ENCODE measurements around the gene MAP4.
"Not testable (repeated sequence)": the region's sequence is repeated elsewhere in the genome, so short reads cannot be mapped to it uniquely, and the experiment has no call there.

MAP4 gene

DNA sequence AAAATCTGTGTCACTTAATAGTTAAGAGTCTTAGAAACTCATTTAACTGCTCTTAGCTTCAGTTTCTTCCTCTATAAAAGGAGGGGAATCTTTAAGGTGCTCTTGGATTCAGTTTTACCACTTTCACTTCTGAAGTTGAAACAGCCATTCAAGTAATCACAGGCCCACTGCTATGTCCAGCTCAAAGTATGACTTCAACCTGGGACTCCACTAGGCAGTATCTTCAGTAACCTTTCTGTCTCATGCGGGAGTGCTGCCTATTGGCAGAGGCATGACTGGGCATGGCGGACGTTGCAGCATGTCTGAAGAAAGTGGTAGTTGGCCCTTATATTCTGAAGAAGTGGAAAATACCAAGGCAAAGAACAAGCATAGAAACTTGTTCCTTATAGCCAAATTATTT, 121.0 kb downstream of the MAP4 start:
- H3K9me3 ChIP-seq (ENCODE audit: low read length), result peaks cover 2% of the 10 kb centered on the region
- no peaks in the 10 kb centered on the region for H3K27me3 ChIP-seq (ENCODE audit: insufficient read depth, low read length)
- no peak overlapping the region for H3K4me3 ChIP-seq (ENCODE audit: low read length)
- H2AFZ ChIP-seq (ENCODE audit: low read depth, low read length), result no peak overlapping the region
- peaks cover 52% of the 10 kb centered on the region for H3K4me1 ChIP-seq (ENCODE audit: insufficient read depth, low read length)
- peaks cover 3% of the 10 kb centered on the region for H3K36me3 ChIP-seq (ENCODE audit: insufficient read depth, low read length)

DNA sequence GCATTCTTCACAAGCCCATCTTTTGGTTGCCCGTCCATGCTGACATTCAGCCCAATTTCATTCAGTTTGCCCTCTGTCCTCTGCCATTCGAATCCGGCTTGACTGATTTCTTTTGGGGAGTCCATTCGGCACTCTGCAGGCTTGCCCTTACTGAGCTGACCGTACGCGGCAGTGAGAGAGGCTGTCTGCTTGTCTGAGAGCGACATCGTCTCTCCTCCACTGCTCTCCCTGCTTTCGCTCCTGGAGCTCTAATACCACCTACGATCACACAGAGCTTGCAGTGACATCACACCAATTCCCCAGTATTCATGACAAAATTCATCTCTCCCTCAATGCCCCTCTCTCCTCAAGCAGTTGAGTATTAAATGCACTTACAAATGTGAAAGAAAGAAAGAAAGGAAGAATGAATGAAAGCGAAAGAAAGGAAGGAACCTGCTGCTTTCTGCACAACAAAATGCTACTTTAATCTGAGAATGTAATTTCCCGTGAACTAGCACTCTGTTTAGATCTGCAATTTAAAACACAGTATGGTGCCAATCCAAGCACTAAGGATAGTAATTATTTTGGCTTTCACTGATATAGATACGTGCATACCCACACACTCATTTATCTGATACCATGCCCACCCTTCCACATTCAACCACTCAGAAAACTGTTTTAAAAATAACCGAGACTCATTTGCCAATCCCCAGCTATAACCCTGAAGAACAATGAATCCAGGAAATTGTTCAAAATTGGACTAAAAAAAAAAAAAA, 123.8 kb downstream of the MAP4 start:
- no peak overlapping the region for H3K4me3 ChIP-seq (ENCODE audit: low read length)
- peaks cover 3% of the 10 kb centered on the region for H3K36me3 ChIP-seq (ENCODE audit: insufficient read depth, low read length)

DNA sequence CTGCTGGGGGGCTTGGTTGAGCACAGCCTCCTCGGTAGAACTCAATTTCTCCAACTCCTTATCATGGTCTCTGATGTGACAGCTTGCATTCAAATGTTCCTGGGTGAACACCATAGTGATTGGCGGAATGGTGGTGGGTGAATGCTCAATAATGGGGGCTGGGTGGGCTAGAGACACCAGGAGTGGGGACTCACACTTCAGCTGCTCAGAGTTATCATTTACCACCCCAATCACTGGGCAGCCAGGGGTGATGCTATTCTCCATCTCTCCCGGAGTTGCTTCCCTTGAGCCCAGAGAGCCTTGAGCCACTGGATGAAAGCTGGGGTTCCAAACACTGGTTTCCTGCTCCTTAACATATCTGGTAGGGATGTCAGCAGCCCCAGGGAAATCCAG, 124.6 kb downstream of the MAP4 start:
- peaks cover 54% of the 10 kb centered on the region for H3K4me1 ChIP-seq (ENCODE audit: insufficient read depth, low read length)
- H2AFZ ChIP-seq (ENCODE audit: low read depth, low read length), result no peak overlapping the region
- peaks cover 2% of the 10 kb centered on the region for H3K9me3 ChIP-seq (ENCODE audit: low read length)
- H3K4me3 ChIP-seq (ENCODE audit: low read length), result no peak overlapping the region
- H3K36me3 ChIP-seq (ENCODE audit: insufficient read depth, low read length), result no peaks in the 10 kb centered on the region
- H3K27me3 ChIP-seq (ENCODE audit: insufficient read depth, low read length), result no peaks in the 10 kb centered on the region

More for the DNA sequence above, 123.8 kb downstream of the MAP4 start:
- H3K27me3 ChIP-seq (ENCODE audit: insufficient read depth, low read length), result no peaks in the 10 kb centered on the region
- peaks cover 2% of the 10 kb centered on the region for H3K9me3 ChIP-seq (ENCODE audit: low read length)
- H2AFZ ChIP-seq (ENCODE audit: low read depth, low read length), result no peak overlapping the region
- H3K4me1 ChIP-seq (ENCODE audit: insufficient read depth, low read length), result peaks cover 54% of the 10 kb centered on the region

DNA sequence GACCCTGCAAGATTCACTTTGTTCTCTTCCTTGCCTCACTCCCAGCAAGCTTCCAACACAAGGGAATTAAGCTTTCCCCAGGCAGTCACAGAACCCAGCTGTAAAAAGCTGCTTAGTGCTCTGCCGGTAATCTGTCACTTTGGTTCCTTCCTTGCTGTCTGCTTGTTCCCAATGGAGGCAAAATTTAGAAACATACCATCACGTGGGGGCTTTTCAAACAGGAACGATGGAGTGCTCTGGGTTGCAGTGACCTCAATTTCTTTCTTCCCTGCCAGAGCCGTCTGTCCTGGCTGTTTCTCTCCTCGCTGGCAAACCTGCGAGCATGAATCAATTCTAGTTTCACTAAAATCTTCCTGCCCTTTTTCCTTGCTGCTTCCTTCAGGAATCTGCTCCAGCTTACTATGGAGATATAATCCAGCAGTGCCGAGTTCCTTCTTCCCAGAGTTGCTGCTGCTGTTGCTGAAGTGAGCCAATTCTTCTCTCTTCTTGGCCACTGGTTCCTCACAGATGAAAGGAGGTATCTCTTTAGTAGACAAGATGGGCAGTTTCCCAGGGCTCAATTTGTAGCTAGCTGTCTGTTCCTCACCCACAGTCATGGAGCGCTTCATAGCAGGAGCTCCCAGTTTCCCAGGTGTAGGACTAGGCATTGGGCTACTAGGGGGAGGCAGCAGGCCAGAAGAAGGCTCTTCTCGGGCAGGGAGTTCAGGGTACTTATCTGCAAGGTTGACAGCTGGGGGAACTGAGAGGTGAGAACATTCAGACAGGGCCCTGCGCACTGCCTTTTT, 125.2 kb downstream of the MAP4 start:
- Histone ChIP-seq H3K4me1 (ENCODE audit: insufficient read depth, low read length) (peaks cover 54% of the 10 kb centered on the region), H3K9me3 (ENCODE audit: low read length) (peaks cover 2% of the 10 kb centered on the region), H2AFZ (ENCODE audit: low read depth, low read length) (no peak overlapping the region), H3K27me3 (ENCODE audit: insufficient read depth, low read length) (no peaks in the 10 kb centered on the region), H3K4me3 (ENCODE audit: low read length) (peak overlapping the region; percentile 3), H3K36me3 (ENCODE audit: insufficient read depth, low read length) (no peaks in the 10 kb centered on the region)

DNA sequence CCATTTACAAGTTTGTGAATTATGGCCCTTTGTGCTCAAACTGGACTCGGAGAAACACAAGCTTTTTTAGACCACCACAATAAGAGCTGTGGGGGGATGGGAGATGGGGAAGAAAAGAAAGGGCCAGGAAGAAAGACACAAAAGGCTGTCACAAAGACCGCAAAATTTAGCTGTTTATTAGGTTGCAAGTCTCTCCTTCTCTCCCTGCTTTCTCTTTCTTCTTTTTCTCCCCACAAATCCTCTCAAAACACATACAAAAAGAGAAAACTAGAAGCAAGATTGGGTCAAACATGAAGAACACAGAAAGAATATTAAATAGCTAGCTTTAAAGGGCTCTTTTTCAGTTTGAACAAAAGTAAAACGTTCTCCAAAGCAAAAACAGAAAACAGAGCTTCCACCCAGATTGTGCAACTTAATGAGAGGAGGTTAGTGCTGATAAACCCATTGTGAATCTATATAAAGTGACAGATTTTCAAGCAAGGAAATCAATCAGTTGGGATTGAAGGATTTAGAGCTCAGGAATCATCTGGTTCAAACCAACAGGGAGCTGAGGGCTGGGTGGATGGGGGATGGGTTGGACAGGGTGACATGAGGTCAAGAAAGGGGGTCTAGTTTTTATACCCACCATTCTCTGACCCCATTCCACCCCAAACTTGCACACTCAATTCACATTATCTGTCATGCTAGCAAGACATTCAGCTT, 125.9 kb downstream of the MAP4 start:
- Histone ChIP-seq H3K27me3 (ENCODE audit: insufficient read depth, low read length) (no peaks in the 10 kb centered on the region), H3K36me3 (ENCODE audit: insufficient read depth, low read length) (no peaks in the 10 kb centered on the region), H3K9me3 (ENCODE audit: low read length) (no peaks in the 10 kb centered on the region), H3K4me3 (ENCODE audit: low read length) (peak overlapping the region; percentile 39), H3K4me1 (ENCODE audit: insufficient read depth, low read length) (peaks cover 54% of the 10 kb centered on the region), H2AFZ (ENCODE audit: low read depth, low read length) (peak overlapping the region; percentile 20)

DNA sequence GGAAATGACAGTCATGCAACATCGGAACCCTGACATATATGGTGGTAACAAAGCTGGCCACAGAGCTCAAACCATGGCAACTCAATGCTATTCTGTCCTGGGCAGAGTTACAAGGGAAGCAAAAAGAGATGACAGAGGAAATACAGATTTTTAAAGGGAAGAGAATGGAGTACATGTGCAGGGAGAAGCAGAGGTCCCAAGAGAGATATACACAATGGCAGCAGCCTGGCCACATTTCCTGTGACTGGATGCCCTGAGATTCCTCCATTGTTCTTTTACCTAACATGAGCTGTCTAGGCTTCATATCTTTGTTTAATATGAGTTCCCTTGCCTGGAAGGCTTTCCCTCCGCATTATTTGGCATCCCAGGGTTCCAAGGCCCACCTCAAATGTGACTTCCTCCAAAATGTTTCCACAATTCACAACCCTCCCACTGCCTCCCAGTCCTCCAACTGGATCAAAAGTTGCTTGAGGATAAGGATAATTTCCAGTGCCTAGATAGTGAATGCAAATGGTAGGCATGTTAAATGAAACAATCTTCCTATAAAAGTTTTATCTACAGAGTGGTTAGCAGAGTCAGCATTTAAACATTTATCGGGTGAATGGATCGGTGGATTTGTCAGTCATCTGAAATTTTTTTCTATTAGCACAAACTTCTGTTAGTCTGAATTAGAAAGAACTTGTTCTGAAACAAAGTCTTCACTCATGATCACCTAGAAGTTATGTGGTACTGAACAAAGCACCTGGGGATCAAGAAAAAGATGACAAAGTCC, 127.0 kb downstream of the MAP4 start:
- Histone ChIP-seq H3K9me3 (ENCODE audit: low read length) (peaks cover 2% of the 10 kb centered on the region), H3K4me1 (ENCODE audit: insufficient read depth, low read length) (peaks cover 54% of the 10 kb centered on the region), H3K27me3 (ENCODE audit: insufficient read depth, low read length) (no peaks in the 10 kb centered on the region), H2AFZ (ENCODE audit: low read depth, low read length) (no peak overlapping the region), H3K36me3 (ENCODE audit: insufficient read depth, low read length) (peaks cover 7% of the 10 kb centered on the region), H3K4me3 (ENCODE audit: low read length) (no peak overlapping the region)

DNA sequence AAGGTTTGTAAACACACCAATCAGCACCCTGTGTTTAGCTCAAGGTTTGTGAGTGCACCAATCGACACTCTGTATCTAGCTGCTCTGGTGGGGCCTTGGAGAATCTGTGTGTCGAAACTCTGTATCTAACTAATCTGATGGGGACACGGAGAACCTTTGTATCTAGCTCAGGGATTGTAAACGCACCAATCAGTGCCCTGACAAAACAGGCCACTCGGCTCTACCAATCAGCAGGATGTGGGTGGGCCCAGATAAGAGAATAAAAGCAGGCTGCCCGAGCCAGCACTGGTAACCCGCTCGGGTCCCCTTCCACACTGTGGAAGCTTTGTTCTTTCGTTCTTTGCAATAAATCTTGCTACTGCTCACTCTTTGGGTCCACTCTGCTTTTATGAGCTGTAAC, 128.2 kb downstream of the MAP4 start:
- peaks cover 44% of the 10 kb centered on the region for H3K4me1 ChIP-seq (ENCODE audit: insufficient read depth, low read length)
- not testable (repeated sequence) for H2AFZ ChIP-seq (ENCODE audit: low read depth, low read length); H3K4me3 ChIP-seq (ENCODE audit: low read length); H3K9me3 ChIP-seq (ENCODE audit: low read length); H3K27me3 ChIP-seq (ENCODE audit: insufficient read depth, low read length); H3K36me3 ChIP-seq (ENCODE audit: insufficient read depth, low read length)

DNA sequence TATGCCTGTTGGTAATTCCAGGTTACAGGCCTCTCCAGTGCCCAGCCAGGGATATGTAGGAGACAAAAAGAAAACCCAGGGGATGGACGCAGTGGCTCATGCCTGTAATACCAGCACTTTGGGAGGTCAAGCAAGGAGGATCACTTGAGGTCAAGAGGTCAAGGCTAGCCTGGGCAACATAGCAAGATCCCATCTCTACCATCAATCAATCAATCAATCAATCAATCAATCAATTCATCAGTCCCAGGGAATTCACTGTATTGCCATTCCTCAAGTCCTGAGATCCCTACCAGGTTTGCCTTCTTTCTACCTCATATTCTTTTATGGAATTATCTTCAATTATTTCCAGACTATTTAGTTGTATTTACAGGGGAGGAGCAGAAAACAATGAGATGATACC, 131.0 kb downstream of the MAP4 start:
- H3K27me3 ChIP-seq (ENCODE audit: insufficient read depth, low read length), result no peaks in the 10 kb centered on the region
- H2AFZ ChIP-seq (ENCODE audit: low read depth, low read length), result no peak overlapping the region
- peaks cover 2% of the 10 kb centered on the region for H3K9me3 ChIP-seq (ENCODE audit: low read length)
- peaks cover 16% of the 10 kb centered on the region for H3K4me1 ChIP-seq (ENCODE audit: insufficient read depth, low read length)
- H3K36me3 ChIP-seq (ENCODE audit: insufficient read depth, low read length), result peaks cover 7% of the 10 kb centered on the region
- H3K4me3 ChIP-seq (ENCODE audit: low read length), result no peak overlapping the region

DNA sequence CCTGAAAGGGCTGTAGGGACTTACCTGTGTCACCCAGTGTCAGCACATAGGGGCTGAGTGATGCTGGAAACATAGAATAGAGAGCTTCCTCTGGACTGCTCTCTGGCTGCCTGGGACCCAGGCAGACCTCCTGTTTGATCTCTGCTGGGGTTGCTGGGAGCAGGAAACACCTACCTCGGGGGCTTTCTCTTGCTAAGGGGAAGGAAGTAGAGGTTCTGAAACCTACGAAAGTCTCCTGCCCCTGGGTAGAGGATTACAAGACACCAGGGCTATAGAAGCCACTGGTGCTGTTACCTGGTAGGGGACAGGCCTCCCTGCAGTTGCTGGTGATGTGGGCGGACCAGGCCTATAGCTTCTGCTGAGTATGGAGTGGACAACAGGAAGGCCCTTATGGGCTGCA, 131.6 kb downstream of the MAP4 start:
- no peak overlapping the region for H2AFZ ChIP-seq (ENCODE audit: low read depth, low read length)
- H3K4me1 ChIP-seq (ENCODE audit: insufficient read depth, low read length), result peaks cover 10% of the 10 kb centered on the region
- H3K36me3 ChIP-seq (ENCODE audit: insufficient read depth, low read length), result peaks cover 7% of the 10 kb centered on the region
- no peaks in the 10 kb centered on the region for H3K27me3 ChIP-seq (ENCODE audit: insufficient read depth, low read length)
- peaks cover 2% of the 10 kb centered on the region for H3K9me3 ChIP-seq (ENCODE audit: low read length)
- H3K4me3 ChIP-seq (ENCODE audit: low read length), result no peak overlapping the region

DNA sequence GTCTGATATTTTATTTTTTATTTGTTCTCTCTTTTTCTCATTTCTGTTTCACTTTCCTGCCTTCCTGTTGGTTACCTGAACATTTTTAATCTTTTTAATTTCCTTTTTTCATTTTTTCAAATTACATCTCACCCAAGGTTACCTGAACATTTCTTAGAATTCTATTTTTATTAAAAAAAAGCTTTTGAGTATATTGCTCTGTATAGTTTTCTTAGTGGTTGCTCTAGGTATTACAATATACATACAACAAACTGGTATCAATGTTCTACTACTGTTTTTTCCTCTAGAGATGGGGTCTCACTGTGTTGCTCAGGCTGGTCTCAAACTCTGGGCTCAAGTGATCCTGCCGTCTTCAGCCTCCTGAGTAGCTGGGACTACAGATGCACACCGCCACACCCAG, 133.9 kb downstream of the MAP4 start:
- no peaks in the 10 kb centered on the region for H3K27me3 ChIP-seq (ENCODE audit: insufficient read depth, low read length)
- no peaks in the 10 kb centered on the region for H3K4me1 ChIP-seq (ENCODE audit: insufficient read depth, low read length)
- peaks cover 2% of the 10 kb centered on the region for H3K9me3 ChIP-seq (ENCODE audit: low read length)
- H3K4me3 ChIP-seq (ENCODE audit: low read length), result no peak overlapping the region
- H2AFZ ChIP-seq (ENCODE audit: low read depth, low read length), result no peak overlapping the region
- peaks cover 7% of the 10 kb centered on the region for H3K36me3 ChIP-seq (ENCODE audit: insufficient read depth, low read length)

DNA sequence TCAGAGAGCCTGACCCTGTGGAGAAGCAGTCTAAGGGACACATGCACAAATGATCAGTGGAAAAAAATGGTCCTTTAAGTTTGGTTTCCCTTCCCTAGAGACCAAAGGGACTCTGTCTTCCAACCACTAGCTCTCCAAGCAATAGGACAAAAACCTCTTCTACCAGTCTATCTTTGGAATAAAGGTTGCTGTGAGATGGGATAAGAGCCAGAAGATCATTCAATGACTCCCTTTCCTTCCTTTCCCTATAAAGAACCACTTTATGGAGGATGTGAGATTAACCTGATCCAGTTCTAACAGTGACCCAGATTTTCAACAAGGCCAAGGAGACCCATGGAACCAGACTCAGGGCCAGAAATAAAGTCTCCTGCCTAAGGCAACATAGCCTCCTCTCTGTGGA, 138.5 kb downstream of the MAP4 start:
- Histone ChIP-seq H3K9me3 (ENCODE audit: low read length) (no peaks in the 10 kb centered on the region), H3K27me3 (ENCODE audit: insufficient read depth, low read length) (no peaks in the 10 kb centered on the region), H2AFZ (ENCODE audit: low read depth, low read length) (no peak overlapping the region), H3K36me3 (ENCODE audit: insufficient read depth, low read length) (peaks cover 15% of the 10 kb centered on the region), H3K4me3 (ENCODE audit: low read length) (no peak overlapping the region), H3K4me1 (ENCODE audit: insufficient read depth, low read length) (peaks cover 10% of the 10 kb centered on the region)

DNA sequence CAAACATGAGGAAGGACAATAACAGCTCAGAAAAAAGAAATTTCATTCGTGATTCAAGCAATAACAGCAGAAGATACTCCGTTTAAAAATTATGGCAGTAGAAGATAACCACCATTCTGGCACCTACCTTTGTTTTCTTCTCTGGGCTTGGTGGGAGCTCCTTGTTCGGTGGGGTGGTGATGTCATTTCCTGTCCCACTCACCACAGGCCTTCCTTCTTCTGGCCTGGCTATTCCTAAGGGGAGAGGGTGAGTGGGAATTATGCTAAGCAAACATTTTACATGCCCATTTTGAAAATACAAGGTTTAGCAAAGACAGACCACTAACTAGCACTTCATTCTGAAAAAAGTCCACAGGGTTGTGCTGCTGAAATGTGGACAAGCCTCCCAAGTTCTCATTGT, 138.9 kb downstream of the MAP4 start:
- H3K36me3 ChIP-seq (ENCODE audit: insufficient read depth, low read length), result peaks cover 15% of the 10 kb centered on the region
- H3K9me3 ChIP-seq (ENCODE audit: low read length), result no peaks in the 10 kb centered on the region
- peaks cover 10% of the 10 kb centered on the region for H3K4me1 ChIP-seq (ENCODE audit: insufficient read depth, low read length)
- no peak overlapping the region for H3K4me3 ChIP-seq (ENCODE audit: low read length)
- H2AFZ ChIP-seq (ENCODE audit: low read depth, low read length), result no peak overlapping the region
- H3K27me3 ChIP-seq (ENCODE audit: insufficient read depth, low read length), result no peaks in the 10 kb centered on the region

All from neuron (in vitro differentiated cells).